Hindlimb muscle (tissue), 1 donor: ENCODE results near the gene TTC19. TPM values are rescaled to one million over a fixed set of nuclear protein-coding genes. Genes with fewer than 3 reads are reported as not detected.
A peak's percentile ranks its signal among the peaks of the same experiment; 100 is the strongest.
"Not testable (repeated sequence)": the region's sequence is repeated elsewhere in the genome, so short reads cannot be mapped to it uniquely, and the experiment has no call there.

Experiments
- DNase-seq: peaks from one replicate; pipeline ENCODE4 v3.0.0-alpha.2; 2013
- polyA plus RNA-seq: library from polyadenylated mRNA; unstranded; fragments of 120-200 nt; gene quantifications from one replicate; pipeline ENCODE4 v1.2.1, GENCODE V29; 2013; ENCODE audit not compliant: insufficient read length

TTC19 gene
- polyA plus RNA-seq, 1 donor: 25.7 TPM

- no peak for DNase-seq
These were observed 26.6 kb upstream of the TTC19 start for GRCh38 chr17:15973016-15973415.

DNA sequence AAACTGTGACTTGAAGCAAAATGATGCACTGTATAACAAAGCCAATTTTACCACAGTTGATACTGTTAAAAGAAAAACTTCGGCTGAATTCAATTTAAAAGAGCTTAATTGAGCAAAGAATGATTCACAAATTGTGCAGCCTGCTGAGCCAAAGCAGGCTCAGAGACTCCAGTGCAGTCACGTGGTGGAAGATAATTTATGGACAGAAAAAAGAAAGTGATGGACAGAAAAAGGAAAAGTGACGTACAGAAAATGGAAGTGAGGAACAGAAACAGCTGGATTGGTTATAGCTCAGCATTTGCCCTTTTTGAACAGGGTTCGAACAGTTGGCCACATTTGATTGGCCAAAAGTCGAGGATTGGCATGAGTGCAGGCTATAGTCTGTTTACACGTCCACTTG is 25.8 kb upstream of the TTC19 start:
- DNase-seq: no peak

DNA sequence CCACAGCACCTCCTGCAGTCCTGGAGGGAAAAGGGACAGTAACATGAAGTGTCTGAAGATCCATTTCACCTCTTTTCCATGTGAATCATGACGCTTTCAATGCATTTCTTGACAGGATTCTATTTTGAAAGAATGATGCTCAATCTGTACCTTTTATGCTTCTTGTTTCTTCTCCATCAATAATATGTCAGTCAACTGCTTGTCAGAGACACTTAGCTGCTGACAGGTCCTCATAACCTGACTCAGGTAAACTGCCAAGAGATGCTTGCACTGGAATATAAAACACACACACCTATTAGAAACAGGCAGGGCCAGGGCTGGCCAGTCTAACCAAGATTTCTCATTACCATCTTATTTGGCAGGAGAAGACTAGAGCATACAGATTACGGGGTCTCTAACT is 21.7 kb upstream of the TTC19 start:
- DNase-seq: no peak

GRCh38 chr17:15978606-15979005 is 21.0 kb upstream of the TTC19 start:
- DNase-seq: no peak

GRCh38 chr17:15979013-15979412 is 20.6 kb upstream of the TTC19 start:
- not testable (repeated sequence) for DNase-seq

DNA sequence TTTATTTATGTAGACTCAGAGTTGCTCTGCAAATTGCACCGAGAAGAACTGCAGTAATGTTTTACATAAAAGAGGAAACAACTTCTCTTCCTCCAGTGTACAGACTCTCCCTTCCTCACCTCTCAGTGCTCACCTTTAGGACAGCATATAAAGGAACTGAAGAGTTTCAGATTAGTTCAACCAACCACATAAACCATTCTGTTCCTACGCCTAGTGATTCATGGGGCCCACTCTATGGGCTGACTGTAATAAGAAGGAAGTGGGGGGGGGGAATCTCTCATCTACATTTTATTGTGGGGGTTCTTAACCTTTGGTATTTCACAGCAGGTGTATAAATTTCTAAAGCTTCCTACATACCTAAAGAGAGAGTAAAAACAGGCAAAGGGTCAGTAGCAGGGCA is 18.4 kb upstream of the TTC19 start:
- DNase-seq: no peak

- DNase-seq: no peak
These were observed 17.7 kb upstream of the TTC19 start for GRCh38 chr17:15981646-15982580.

- DNase-seq: no peak
These were observed 3.3 kb upstream of the TTC19 start for GRCh38 chr17:15996322-15996721.

DNA sequence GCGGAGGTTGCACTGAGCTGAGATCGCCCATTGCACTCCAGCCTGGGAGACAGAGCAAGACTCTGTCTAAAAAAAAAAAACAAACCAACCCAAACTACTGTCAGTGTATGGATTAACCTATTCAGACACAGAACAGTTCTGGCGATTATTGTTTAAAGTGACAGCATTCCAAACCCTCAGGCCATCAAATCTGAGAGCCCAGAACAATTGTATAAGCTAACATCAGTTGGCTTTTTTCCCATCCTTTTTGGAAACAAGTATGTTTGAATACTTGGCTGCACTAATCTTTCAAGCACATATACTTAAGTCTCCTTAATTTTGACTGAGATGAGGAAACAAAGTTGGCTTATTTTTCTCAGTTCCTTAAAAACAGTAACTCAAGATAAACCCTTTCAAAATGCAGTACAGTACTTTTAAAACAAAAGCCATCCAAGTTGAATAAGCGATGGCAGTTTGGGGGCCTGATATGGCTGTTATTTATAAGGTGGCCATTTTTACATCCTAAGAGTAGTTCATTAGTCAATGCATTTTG is 1.5 kb upstream of the TTC19 start:
- no peak for DNase-seq

DNA sequence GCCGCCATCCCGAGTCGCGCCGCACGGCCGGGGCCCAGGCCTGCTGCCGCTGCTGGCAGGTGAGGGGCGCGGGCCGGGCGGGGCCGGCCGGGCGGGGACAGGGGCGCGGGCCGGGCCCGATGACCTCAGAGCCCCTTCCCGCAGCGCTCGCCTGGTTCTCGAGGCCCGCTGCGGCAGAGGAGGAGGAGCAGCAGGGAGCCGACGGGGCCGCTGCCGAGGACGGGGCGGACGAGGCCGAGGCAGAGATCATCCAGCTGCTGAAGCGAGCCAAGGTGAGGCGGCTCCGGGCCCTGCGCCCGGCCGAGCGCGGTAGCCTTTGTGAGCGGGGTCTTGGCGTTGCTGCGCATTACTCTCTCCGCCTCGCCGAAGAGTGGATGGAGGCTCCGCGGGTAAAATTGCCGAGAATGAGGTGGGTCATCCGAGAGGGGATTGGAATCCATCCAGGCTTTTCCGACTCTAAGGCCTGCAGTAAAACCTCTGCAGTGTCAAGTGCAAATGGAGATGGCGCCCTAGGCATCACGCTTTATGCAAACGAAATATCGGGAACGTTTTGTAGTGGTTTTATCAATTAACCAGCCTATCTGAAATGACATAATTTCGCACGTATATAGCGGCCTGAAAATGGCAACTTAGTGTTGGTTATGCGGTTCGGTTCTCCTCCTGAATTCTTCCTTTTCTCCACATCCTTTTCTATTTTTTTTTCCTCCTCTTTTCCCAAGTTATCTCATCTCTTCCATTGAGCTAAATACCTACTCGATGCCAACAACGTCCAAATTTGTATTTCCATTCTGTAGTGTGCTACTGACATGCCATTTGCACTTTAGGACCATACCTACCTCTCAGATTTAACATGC is 577 bp downstream of the TTC19 start:
- DNase-seq: peak; percentile 61

GRCh38 chr17:16001226-16001897 is 1.7 kb downstream of the TTC19 start:
- no peak for DNase-seq

DNA sequence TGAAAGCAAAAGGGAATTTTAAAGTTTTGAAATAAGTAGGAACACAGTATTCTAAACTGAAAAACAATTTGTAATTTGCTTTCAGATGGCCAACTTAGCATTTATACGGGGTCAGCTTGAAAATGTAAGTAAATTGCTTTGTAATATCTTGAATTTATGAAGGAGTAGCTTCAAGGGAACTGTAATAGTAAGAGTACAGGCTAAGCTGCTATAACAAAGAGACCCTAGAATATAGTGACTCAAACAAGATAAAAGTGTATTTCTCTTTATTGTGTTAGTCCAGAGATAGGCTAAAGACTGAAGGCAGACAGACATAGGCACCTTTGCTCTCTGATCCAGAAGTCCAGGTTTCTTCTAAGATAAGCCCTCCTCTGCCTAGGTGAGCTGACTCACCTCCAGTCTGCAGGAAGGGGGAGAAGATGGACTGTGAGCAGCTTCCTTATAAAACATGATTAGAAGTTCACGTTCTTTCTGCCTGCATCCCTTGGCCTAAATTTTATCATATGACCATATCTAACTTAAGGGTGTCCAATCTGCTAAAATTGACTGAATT is 3.2 kb downstream of the TTC19 start:
- DNase-seq: no peak

DNA sequence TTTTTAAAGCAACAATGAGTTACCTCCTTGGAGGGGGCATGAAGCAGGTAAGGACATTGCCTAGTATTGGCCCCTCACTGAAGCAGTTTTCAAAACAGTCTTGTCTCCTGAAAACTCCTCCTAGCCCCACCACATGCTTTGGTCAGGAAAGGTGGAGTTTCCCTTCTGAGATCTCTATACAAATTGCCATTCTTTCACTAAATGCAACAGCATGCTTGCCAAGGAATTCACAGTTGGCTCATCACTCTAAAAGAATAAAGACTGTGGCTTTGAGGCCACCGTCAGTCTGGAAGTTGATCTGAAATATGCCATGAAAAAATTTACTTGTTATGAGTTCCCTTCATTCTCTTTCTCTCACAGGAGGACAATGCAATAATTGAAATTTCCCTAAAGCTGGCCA is 4.2 kb downstream of the TTC19 start:
- no peak for DNase-seq

GRCh38 chr17:16005636-16006035 is 6.0 kb downstream of the TTC19 start:
- no peak for DNase-seq

DNA sequence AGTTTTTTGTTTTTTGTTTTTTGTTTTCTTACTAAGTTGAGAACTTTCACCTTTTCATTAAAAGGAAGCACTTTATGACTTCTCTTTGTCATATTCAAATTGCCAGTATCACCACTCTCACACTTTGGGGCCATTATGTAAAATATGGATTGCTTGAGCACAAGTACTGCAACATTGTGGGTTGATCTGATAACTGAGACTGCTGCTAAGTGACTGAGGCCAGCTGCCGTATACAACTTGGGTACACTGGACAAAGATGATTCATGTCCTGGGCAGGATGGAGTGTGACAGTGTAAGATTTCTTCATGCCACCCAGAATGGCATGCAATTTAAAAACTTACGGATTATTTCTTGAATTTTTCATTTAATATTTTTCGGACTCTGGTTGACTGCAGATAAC is 7.8 kb downstream of the TTC19 start:
- DNase-seq: no peak

- no peak for DNase-seq
These were observed 14.4 kb downstream of the TTC19 start for GRCh38 chr17:16013943-16014407.

DNA sequence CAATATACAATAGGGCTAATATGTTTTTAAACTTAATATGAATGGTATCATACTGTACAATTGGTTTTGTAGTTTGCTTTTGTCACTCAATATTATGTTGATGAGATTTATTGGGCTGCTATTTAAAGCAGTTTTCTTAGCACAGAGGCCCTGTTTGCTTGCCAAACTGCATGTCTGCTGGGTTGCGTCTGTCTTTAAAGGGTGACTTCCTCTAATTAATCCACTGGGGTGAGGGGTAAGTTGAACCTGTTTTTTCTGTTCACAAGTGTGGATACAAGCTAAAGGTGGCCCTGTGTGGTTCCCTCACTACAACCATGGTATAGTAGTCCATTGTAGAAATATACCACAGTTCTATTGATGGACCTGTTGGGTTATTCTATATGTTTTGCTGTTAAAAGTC is 19.7 kb downstream of the TTC19 start:
- DNase-seq: no peak

DNA sequence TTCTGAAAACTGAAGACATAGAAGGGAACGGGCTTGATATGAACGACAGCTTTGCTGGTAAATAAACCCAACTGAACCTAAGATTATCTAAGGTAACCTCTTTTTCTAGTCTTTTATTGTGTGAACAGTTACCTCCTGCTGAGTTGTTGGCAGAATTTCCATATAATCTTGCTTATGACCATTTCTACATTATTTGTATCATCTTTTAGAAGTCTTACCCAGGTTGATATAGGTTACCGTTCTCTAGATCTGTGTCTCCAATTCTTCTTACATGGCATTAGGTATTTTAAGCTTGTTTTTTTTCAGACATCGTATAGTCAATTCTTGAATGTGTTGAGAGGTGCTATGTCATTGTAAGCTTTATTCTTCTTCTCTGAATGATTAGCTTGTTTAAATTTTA is 24.3 kb downstream of the TTC19 start:
- no peak for DNase-seq

DNA sequence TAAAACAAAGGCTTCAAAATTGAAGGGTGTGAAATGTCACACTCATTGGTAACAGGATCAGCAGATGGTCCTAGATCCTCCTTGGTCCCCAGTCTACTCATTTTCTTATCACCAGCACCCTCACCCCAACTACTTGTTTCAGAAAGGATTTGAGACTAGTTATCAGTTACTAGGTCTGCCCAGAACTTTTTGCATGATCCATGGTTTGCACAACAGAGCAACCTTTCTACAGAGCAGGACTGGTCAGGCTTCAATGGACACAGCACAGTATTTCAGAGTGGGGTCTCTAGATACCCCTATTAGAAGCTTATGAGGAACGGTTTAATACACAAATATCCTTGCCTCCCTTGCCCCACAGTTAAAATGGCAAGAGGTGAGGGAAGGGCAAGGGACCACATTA is 25.6 kb downstream of the TTC19 start:
- DNase-seq: no peak

DNA sequence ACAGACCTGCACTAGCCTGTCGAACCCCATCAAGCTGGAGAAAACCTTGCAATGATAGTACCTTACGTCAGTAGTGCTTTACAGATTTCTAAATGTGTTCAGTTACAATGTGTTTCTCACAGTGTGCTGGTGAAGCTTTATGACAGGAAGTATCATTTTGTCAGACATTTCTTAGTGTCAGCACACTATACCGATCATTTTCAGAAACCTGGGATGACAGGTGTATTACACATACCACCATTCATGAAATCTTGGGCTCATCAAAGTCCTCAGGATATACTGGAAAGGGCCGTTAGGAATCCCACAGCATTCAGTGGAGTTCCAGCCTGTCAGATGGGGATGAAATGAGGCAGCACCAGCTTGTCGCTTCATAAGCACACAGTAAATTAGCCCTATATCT is 27.3 kb downstream of the TTC19 start:
- no peak for DNase-seq

DNA sequence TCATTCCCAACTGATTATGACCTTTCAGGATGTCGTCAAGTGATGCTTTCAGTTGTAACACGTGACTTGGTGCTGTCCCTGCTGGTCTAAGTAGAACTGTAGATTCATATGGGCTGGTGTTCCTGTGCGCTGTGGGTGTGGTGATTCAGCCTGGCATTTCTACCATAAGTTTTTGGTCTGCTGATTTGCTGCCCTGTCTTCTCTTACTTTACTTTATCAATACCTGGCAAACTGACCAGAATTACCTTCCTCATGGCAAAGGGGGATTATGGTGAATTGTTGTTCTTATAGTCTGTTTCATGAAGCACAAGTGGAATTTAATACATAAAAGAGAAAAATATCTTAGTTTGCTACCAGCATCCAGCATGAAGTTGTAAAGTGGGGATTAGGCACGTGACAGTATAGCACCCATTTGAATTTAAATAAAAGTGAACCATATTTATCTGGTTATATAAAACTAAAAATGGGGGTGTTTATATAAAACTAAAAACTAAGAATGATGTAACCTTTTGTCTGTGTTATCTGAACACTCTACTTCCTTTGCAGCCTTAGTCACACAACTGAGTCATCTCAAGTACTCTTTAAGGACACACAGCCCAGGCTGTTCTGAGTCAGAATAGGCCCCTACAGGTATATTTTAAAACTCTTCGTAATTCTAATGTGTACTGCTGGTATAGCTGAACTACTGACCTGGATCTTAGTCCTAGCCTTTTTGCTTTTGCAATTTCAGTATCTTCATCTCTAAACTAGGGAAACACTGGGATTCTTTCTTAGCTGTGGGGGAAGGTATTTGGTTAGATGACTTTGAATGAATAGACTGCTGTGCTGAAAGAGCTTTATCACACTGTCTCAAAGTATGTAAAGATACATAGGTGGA is 28.3 kb downstream of the TTC19 start:
- no peak for DNase-seq
